GM18526 (cell line): ENCODE data around the gene SEMA6B.

ENCODE experiments used
- POLR2A ChIP-seq: IDR thresholded peaks from 3 replicates; pipeline ENCODE4 v1.6.1; 2011; ENCODE audit not compliant: insufficient read length; ENCODE audit errors: extremely low read depth

Gene SEMA6B

GRCh38 chr19:4542896-4543841 lies 16.3 kb downstream of the SEMA6B start:
- no peak for TF ChIP-seq POLR2A

- no peak for TF ChIP-seq POLR2A
These were observed 18.2 kb downstream of the SEMA6B start for GRCh38 chr19:4541114-4541805.

GRCh38 chr19:4539693-4540581 lies 19.5 kb downstream of the SEMA6B start, which contains the start of gene LRG1:
TSS of gene LRG1 (minus strand) at chr19:4540036. CDS start at chr19:4540013, 23 bp downstream.
- peak; percentile 43 for TF ChIP-seq POLR2A

- TF ChIP-seq POLR2A = no peak
These were observed 20.3 kb downstream of the SEMA6B start for GRCh38 chr19:4539169-4539692.

GRCh38 chr19:4538601-4538954 lies 20.9 kb downstream of the SEMA6B start:
- TF ChIP-seq POLR2A = no peak

- no peak for TF ChIP-seq POLR2A
These were observed 21.4 kb downstream of the SEMA6B start for GRCh38 chr19:4537953-4538600.

GRCh38 chr19:4536798-4537197 lies 22.7 kb downstream of the SEMA6B start:
- no peak for TF ChIP-seq POLR2A

GRCh38 chr19:4534836-4535658 lies 24.4 kb downstream of the SEMA6B start, which contains the start of gene PLIN5:
TSS of gene PLIN5 (minus strand) at chr19:4535224. CDS start at chr19:4534074, 1,150 bp downstream.
- no peak for TF ChIP-seq POLR2A

GRCh38 chr19:4533835-4534424 lies 25.6 kb downstream of the SEMA6B start:
- TF ChIP-seq POLR2A = no peak

GRCh38 chr19:4533334-4533733 lies 26.1 kb downstream of the SEMA6B start:
- no peak for TF ChIP-seq POLR2A

- TF ChIP-seq POLR2A = no peak
These were observed 27.8 kb downstream of the SEMA6B start for GRCh38 chr19:4531562-4532165.

- no peak for TF ChIP-seq POLR2A
These were observed 29.5 kb downstream of the SEMA6B start for GRCh38 chr19:4529924-4530522.
